ENCODE results near the gene UMAD1. TPM values are rescaled to one million over a fixed set of nuclear protein-coding genes. Genes with fewer than 3 reads are reported as not detected.

UMAD1 gene
- polyA plus RNA-seq, 1 donor from 2014 or later, result 26.0 TPM

DNA sequence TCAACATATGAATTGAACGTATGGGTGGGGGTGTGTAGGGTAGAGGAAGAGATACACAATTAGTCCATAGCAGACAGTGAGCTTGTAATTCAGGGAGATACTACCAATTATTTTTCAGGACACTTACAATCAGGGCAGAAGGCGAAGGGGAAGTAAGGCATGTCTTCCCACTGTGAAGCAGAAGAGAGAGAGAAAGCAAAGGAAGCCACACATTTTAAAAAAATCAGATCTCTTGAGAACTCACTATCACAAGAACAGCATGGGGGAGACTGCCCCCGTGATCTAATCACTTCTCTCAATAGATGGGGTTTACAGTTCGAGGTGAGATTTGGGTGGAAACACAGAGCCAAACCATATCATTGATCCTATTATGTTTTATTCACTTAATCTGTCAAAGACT, 194.2 kb downstream of the UMAD1 start:
- peaks cover 0 to 2% (median 0%) of the 10 kb centered on the region in 3 donors for H3K9me3 Mint-ChIP-seq
- no peaks in the 10 kb centered on the region for H3K27me3 Mint-ChIP-seq
- peaks cover 1% of the 10 kb centered on the region for H3K36me3 Mint-ChIP-seq
- no peak overlapping the region for H3K27ac Mint-ChIP-seq
- peak overlapping the region in 1 of 4 donors; percentile 3 for H3K4me3 Mint-ChIP-seq
- H3K4me1 Mint-ChIP-seq, result peaks cover 14 to 30% (median 22%) of the 10 kb centered on the region in 3 donors

- H3K4me1 Mint-ChIP-seq, result peaks cover 6 to 19% (median 11%) of the 10 kb centered on the region in 3 donors
- peaks cover 5% of the 10 kb centered on the region for H3K36me3 Mint-ChIP-seq
- peaks cover 0 to 3% (median 0%) of the 10 kb centered on the region in 3 donors for H3K9me3 Mint-ChIP-seq
- H3K27ac Mint-ChIP-seq, result no peak overlapping the region
- no peak overlapping the region for H3K4me3 Mint-ChIP-seq
- H3K27me3 Mint-ChIP-seq, result no peaks in the 10 kb centered on the region
Observed at GRCh38 chr7:7841027-7841426, 200.5 kb downstream of the UMAD1 start.

DNA sequence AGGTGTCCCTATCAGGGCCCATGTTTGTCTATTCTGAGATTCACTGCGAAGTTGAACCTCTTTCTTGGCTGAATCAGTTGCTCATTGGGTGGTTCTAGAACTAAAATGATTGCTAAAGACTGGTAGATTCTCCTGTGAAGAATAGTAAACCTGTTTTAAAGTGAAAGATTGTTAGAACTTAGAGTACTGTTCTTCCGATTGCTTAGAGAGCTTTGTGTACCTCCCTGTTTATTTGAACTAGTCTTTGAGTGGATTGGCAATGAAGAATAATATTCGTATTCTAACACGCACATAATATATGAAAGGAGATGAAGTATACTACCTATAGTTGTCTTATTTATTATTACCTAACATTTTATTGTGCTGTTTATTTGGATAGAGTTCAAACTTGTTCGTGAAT, 202.7 kb downstream of the UMAD1 start:
- peaks cover 0 to 3% (median 0%) of the 10 kb centered on the region in 3 donors for H3K9me3 Mint-ChIP-seq
- H3K4me3 Mint-ChIP-seq, result no peak overlapping the region
- H3K4me1 Mint-ChIP-seq, result peaks cover 3 to 13% (median 6%) of the 10 kb centered on the region in 3 donors
- no peaks in the 10 kb centered on the region for H3K27me3 Mint-ChIP-seq
- H3K36me3 Mint-ChIP-seq, result peaks cover 5% of the 10 kb centered on the region
- no peak overlapping the region for H3K27ac Mint-ChIP-seq

DNA sequence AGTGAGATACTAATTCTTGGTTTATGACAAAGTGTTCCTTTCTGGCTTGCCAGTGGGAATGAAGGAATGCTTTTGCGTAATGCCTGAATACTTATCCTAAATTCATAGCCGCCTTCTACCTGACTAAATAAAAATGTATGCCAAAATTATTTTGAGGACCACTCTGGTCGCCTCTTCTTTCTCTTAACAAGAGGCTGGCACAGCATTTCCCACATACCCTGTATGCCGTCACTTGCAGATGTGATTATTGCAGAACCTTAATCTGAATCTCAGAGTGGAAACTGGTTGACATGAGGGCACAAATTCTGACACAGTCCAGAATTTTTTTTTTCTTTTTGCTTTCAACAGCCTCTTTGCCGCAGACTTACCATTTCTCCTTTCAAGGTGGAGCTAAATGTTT, 203.4 kb downstream of the UMAD1 start:
- Mint-ChIP-seq H3K36me3 (peaks cover 5% of the 10 kb centered on the region), H3K27ac (no peak overlapping the region), H3K4me1 (peaks cover 8 to 17% (median 8%) of the 10 kb centered on the region in 3 donors), H3K9me3 (peaks cover 0 to 3% (median 0%) of the 10 kb centered on the region in 3 donors), H3K27me3 (no peaks in the 10 kb centered on the region), H3K4me3 (no peak overlapping the region)

DNA sequence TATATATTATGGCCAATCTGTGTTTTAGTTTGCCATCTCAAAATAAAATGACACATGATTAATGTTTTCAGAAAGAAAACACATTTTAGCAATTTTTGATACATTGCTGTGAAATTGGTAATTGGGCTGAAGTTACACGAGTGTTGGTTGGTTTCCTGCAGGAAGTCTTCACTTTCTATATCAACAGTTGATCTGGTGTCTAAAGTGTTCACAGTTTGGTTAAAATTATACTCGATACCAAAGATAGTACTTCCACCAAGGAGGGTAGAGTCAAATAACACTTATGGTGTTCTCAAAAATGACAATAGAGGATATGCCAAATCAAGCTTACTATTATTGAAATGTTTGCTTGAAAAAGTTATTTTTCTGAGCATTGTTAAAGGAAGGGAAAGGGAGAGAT, 207.7 kb downstream of the UMAD1 start:
- peaks cover 2% of the 10 kb centered on the region for H3K36me3 Mint-ChIP-seq
- H3K27me3 Mint-ChIP-seq, result no peaks in the 10 kb centered on the region
- H3K4me1 Mint-ChIP-seq, result peaks cover 7 to 17% (median 16%) of the 10 kb centered on the region in 3 donors
- H3K9me3 Mint-ChIP-seq, result peaks cover 0 to 11% (median 0%) of the 10 kb centered on the region in 3 donors
- H3K27ac Mint-ChIP-seq, result no peak overlapping the region
- peak overlapping the region in 2 of 4 donors; percentile 39 to 84 for H3K4me3 Mint-ChIP-seq

GRCh38 chr7:7848892-7849291, 208.3 kb downstream of the UMAD1 start:
- Mint-ChIP-seq H3K36me3 (peaks cover 2% of the 10 kb centered on the region), H3K27me3 (no peaks in the 10 kb centered on the region), H3K27ac (no peak overlapping the region), H3K4me3 (no peak overlapping the region), H3K4me1 (peaks cover 7 to 16% (median 16%) of the 10 kb centered on the region in 3 donors), H3K9me3 (peaks cover 0 to 15% (median 4%) of the 10 kb centered on the region in 3 donors)

GRCh38 chr7:7850150-7850549, 209.6 kb downstream of the UMAD1 start:
- H3K27ac Mint-ChIP-seq, result no peak overlapping the region
- no peak overlapping the region for H3K4me3 Mint-ChIP-seq
- H3K4me1 Mint-ChIP-seq, result peaks cover 7 to 16% (median 16%) of the 10 kb centered on the region in 3 donors
- no peaks in the 10 kb centered on the region for H3K27me3 Mint-ChIP-seq
- H3K36me3 Mint-ChIP-seq, result peaks cover 3% of the 10 kb centered on the region
- peaks cover 0 to 15% (median 8%) of the 10 kb centered on the region in 3 donors for H3K9me3 Mint-ChIP-seq

- Mint-ChIP-seq H3K27ac (no peak overlapping the region), H3K36me3 (peaks cover 5% of the 10 kb centered on the region), H3K9me3 (peaks cover 2 to 21% (median 13%) of the 10 kb centered on the region in 3 donors), H3K4me1 (peaks cover 9 to 24% (median 16%) of the 10 kb centered on the region in 3 donors), H3K4me3 (no peak overlapping the region), H3K27me3 (no peaks in the 10 kb centered on the region)
Observed at GRCh38 chr7:7851381-7851780, 210.8 kb downstream of the UMAD1 start.

DNA sequence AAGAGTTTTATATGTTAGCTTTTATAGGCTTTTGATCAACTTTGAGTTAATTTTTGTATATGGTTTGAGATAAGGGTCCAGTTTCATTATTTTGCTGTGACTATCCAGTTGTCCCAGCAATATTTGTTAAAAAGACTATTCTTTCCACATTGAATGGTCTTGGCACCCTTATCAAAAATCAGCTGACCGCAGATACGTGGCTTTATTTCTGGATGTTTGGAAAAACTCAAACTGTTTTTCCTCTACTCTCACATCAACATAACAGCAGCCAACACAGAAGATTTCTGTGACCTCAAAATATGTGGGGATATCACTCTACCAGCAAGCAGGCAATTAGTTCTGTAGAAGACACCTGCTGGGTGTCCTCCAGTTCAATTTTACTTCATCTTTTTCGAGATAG, 211.4 kb downstream of the UMAD1 start:
- no peak overlapping the region for H3K4me3 Mint-ChIP-seq
- H3K27me3 Mint-ChIP-seq, result no peaks in the 10 kb centered on the region
- H3K4me1 Mint-ChIP-seq, result peaks cover 15 to 30% (median 21%) of the 10 kb centered on the region in 3 donors
- no peak overlapping the region for H3K27ac Mint-ChIP-seq
- peaks cover 2 to 21% (median 13%) of the 10 kb centered on the region in 3 donors for H3K9me3 Mint-ChIP-seq
- H3K36me3 Mint-ChIP-seq, result peaks cover 5% of the 10 kb centered on the region

- no peaks in the 10 kb centered on the region for H3K27me3 Mint-ChIP-seq
- peaks cover 18 to 30% (median 21%) of the 10 kb centered on the region in 3 donors for H3K4me1 Mint-ChIP-seq
- H3K27ac Mint-ChIP-seq, result peak overlapping the region; percentile 34 to 95 (median 89)
- peaks cover 2 to 13% (median 13%) of the 10 kb centered on the region in 3 donors for H3K9me3 Mint-ChIP-seq
- H3K4me3 Mint-ChIP-seq, result peak overlapping the region; percentile 4 to 87 (median 38)
- peaks cover 5% of the 10 kb centered on the region for H3K36me3 Mint-ChIP-seq
Observed at GRCh38 chr7:7857143-7857583, 216.6 kb downstream of the UMAD1 start.

GRCh38 chr7:7858559-7858958, 218.0 kb downstream of the UMAD1 start:
- peaks cover 2 to 12% (median 9%) of the 10 kb centered on the region in 3 donors for H3K9me3 Mint-ChIP-seq
- H3K36me3 Mint-ChIP-seq, result peaks cover 5% of the 10 kb centered on the region
- peak overlapping the region; percentile 18 to 99 (median 89) for H3K27ac Mint-ChIP-seq
- peak overlapping the region; percentile 33 to 95 (median 86) for H3K4me3 Mint-ChIP-seq
- H3K4me1 Mint-ChIP-seq, result peaks cover 18 to 30% (median 22%) of the 10 kb centered on the region in 3 donors
- no peaks in the 10 kb centered on the region for H3K27me3 Mint-ChIP-seq

- no peak overlapping the region for H3K4me3 Mint-ChIP-seq
- peaks cover 18 to 30% (median 22%) of the 10 kb centered on the region in 3 donors for H3K4me1 Mint-ChIP-seq
- peaks cover 2 to 6% (median 6%) of the 10 kb centered on the region in 3 donors for H3K9me3 Mint-ChIP-seq
- H3K36me3 Mint-ChIP-seq, result peaks cover 5% of the 10 kb centered on the region
- no peaks in the 10 kb centered on the region for H3K27me3 Mint-ChIP-seq
- H3K27ac Mint-ChIP-seq, result no peak overlapping the region
Observed at GRCh38 chr7:7859411-7859810, 218.9 kb downstream of the UMAD1 start.

GRCh38 chr7:7861211-7861633, 220.7 kb downstream of the UMAD1 start:
- Mint-ChIP-seq H3K4me1 (peaks cover 18 to 24% (median 22%) of the 10 kb centered on the region in 3 donors), H3K36me3 (peaks cover 1% of the 10 kb centered on the region), H3K27me3 (no peaks in the 10 kb centered on the region), H3K4me3 (no peak overlapping the region), H3K27ac (no peak overlapping the region), H3K9me3 (no peaks in the 10 kb centered on the region)

DNA sequence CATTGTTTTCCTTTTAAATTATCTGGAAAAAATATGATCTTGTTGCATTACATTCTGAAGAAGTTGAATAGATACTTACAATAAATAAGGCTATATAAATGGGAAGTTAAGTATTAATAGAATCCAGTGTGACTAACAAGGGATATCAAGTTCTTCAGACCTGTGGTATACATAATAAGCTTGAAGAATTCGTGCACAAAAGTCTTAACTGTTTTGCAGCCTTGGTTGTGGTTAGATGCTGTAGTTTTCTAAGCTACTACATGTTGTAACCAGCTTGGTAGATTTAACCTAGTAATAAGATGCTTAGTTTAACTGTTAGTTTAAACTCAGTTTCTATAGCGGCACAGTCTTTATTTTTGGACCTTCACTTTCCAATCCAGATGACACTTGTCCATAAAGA, 221.8 kb downstream of the UMAD1 start:
- no peaks in the 10 kb centered on the region for H3K27me3 Mint-ChIP-seq
- no peak overlapping the region for H3K4me3 Mint-ChIP-seq
- no peak overlapping the region for H3K27ac Mint-ChIP-seq
- peaks cover 1% of the 10 kb centered on the region for H3K36me3 Mint-ChIP-seq
- peaks cover 9 to 12% (median 10%) of the 10 kb centered on the region in 3 donors for H3K4me1 Mint-ChIP-seq
- H3K9me3 Mint-ChIP-seq, result no peaks in the 10 kb centered on the region

DNA sequence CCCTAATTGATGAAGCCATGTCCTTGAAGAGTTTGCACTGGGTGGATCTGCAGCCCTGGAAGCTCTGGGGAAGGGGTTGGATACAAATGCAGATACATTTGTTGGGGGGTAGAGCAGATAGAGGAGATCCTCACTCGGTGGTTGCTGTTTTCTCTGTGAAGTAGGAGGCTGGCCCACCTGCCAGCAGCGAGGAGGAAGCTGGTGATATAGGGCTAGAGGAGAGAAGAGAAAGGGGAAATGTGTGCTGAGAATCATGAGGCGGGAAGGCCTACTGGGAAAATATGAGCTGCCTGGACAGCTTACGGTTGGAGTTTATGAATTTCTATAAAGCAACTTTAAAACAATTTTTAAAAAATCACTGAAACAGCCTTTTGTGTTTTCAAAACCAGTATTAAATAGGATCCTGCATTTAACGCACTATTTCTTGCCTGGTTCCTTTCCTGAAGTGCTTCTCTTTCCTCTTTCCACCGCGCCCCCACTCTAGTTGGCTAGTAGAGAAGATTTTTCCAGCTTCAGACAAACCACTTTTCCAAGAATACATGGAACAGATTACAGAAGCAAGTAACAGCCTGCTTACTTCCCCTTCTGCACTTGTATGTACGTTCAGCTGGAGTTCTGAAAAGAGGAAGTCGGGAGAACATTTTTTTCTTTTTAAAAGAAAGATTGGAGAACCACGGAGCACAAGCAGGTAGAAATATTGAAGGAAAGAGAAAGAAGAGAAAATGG, 227.5 kb downstream of the UMAD1 start:
- Mint-ChIP-seq H3K4me3 (no peak overlapping the region), H3K27me3 (no peaks in the 10 kb centered on the region), H3K27ac (no peak overlapping the region), H3K9me3 (no peaks in the 10 kb centered on the region), H3K4me1 (peaks cover 0 to 2% (median 0%) of the 10 kb centered on the region in 3 donors), H3K36me3 (peaks cover 7% of the 10 kb centered on the region)

DNA sequence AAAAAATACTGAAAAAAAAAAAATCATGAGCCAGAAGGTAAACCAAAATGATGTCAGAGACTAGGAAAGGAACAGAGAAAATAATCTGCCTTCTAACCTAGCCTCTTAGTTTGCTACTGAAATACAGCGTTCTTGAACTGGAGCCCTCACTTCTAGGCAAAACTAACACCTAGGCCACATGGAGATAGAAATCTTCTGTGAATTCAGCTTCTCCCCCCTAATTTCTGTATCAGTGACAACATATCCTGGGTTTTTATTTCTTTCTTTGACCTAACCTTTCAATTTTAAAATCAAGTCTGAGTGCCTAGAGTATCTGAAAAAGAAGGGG, 228.0 kb downstream of the UMAD1 start:
- H3K9me3 Mint-ChIP-seq, result no peaks in the 10 kb centered on the region
- H3K27me3 Mint-ChIP-seq, result no peaks in the 10 kb centered on the region
- no peak overlapping the region for H3K4me3 Mint-ChIP-seq
- peaks cover 0 to 1% (median 0%) of the 10 kb centered on the region in 3 donors for H3K4me1 Mint-ChIP-seq
- H3K27ac Mint-ChIP-seq, result no peak overlapping the region
- H3K36me3 Mint-ChIP-seq, result peaks cover 7% of the 10 kb centered on the region

Measured in IgD-negative memory B cell (primary cell).